Endometrial microvascular endothelial cells (primary cell): ENCODE measurements around the gene TRIAP1. TPM values are rescaled to one million over a fixed set of nuclear protein-coding genes. Genes with fewer than 3 reads are reported as not detected.

Experiments
- in situ Hi-C: cut with HindIII; loops from 2 replicates; pipeline ENCODE4 v1.10.0; 2017; ENCODE audit warnings: low sequenced_read_pairs, low pct_unique_long_range_greater_than_20kb; ENCODE audit errors: inconsistent ontology term
- total RNA-seq: library from RNA; depleted of rRNA; stranded (reverse); fragments of >200 nt; gene quantifications from one replicate; pipeline ENCODE4 v1.2.3, GENCODE V29; 2015; ENCODE audit errors: inconsistent ontology term

The TRIAP1 gene
- total RNA-seq, 1 donor from 2014 or later, result 91.2 TPM

DNA sequence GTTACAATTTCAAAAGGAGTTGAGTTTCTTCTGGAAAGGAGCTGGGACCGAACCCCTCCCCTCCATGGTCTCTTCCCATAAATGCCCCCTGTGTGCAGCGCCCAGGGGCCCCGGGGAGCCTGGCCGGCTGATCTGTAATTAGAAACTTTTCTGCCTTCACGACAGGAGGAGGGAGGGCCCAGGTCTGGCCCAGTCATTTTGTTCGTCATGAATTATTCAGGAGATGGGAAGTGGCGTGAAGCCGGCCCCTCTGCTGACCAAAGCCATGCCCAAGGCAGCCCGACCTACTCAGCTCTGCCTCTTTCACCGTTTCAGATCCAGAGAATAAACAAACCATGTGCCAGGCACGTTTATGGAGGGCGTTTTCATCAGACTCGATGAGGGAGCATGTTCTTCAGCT, 44.0 kb downstream of the TRIAP1 start:
- in situ Hi-C loops, result no loop called here

DNA sequence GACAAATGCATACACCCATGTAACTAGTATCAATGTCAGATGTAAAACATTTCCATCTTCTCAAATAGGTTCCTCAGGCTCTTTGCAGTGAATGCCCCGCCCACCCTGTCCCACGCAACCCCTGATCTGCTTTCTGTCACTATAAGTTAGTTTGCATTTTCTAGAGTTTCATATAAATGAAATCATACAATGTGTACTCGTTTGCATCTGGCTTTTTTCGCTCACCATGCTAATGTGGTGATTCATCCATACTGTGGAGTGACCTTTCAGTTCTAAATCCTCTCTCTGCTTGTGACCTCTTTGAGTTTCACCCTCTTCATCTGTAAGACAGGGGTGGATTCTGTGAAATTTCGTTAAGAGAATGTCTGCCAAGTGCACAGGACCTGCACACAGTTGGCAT, 46.7 kb downstream of the TRIAP1 start:
- in situ Hi-C loops, result no loop called here

GRCh38 chr12:120397824-120398540, 48.2 kb downstream of the TRIAP1 start:
- in situ Hi-C loops, result no loop called here

DNA sequence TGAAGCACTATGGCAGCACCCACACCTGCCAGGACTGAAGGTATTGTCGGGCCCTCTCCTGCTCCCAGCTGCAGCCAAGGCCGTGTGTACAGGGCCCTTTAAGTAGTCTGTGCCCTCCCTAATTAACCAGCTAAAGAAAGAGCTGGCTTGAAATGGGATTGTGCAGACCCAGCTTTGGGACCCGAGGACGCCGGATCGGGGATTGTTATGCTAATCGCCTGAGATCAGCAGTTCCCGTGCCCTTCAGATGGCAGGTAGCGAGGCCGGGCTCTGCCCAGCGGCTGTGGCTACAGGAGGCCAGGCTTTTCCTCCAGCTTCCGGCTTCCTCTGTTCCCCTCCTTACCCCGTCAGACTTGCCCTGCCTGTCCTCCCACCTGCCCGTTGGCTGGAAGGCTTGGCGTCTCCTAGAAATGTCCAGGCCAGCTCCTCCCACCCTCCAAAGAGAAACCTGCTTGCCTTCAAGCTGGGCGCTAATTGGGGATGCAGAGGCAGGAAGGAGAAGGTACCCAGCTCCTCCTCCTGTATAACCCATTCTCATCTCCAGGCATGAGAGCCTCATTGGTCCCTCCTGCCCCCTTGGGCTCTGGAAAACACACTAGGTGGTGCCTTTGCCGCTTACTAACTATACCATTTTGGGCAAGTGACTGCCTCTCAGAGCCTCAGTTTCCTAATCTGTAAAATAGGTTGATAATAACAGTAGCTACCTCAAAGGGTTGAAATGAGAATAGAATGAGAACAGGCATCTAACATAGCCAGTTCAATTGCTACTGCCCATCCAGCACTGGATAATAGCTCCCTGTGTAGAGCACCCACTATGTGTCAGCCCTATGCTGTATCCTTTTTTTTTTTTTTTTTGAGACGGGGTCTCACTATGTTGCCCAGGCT, 51.5 kb downstream of the TRIAP1 start:
- in situ Hi-C loops, result no loop called here

Other genes starting within 250 kb of the TRIAP1 start
- gene RPLP0, start 245.3 kb downstream of the TRIAP1 start, total RNA-seq, result 5,493 TPM
- gene PXN, start 180.7 kb downstream of the TRIAP1 start, total RNA-seq, result 325 TPM
- not detected for gene RNU4-2, start 154.5 kb downstream of the TRIAP1 start, total RNA-seq
- gene RNU4-1, start 153.1 kb downstream of the TRIAP1 start, total RNA-seq, result not detected
- 5.2 TPM for gene SIRT4, start 144.1 kb downstream of the TRIAP1 start, total RNA-seq
- gene PLA2G1B, start 118.6 kb downstream of the TRIAP1 start, total RNA-seq, result not detected
- not detected for gene MSI1, start 77.2 kb downstream of the TRIAP1 start, total RNA-seq
- gene COX6A1, start 8.3 kb downstream of the TRIAP1 start, total RNA-seq, result 571 TPM
- 23.8 TPM for gene GATC, start 60 bp upstream of the TRIAP1 start, total RNA-seq
- gene SRSF9, start 23.4 kb upstream of the TRIAP1 start, total RNA-seq, result 90.3 TPM
- gene DYNLL1, start 49.7 kb upstream of the TRIAP1 start, total RNA-seq, result 504 TPM
- 28.8 TPM for gene COQ5, start 82.8 kb upstream of the TRIAP1 start, total RNA-seq
- 119 TPM for gene RNF10, start 88.0 kb upstream of the TRIAP1 start, total RNA-seq
- 51.4 TPM for gene POP5, start 135.0 kb upstream of the TRIAP1 start, total RNA-seq
- gene CABP1, start 194.2 kb upstream of the TRIAP1 start, total RNA-seq, result not detected
- gene MLEC, start 240.8 kb upstream of the TRIAP1 start, total RNA-seq, result 91.8 TPM